Prostate gland (tissue), 2 donors: Measurements from ENCODE around the gene ABCA10.

Experiments used
- CTCF ChIP-seq, 4 experiments: fragments of 200-600 bp in 2 of 4; fragments of 450-650 bp in 2 of 4; sonication (generic) in 2 of 4; IDR thresholded peaks; 1 replicate in 3 of 4; 2 replicates in 1 of 4; pipeline ENCODE4 v1.5.1; 2016 to 2019; ENCODE audit warnings: antibody characterized with exemption in 4 of 4, mild to moderate bottlenecking in 2 of 4, moderate library complexity in 2 of 4
- POLR2A ChIP-seq: fragments of 450-650 bp; IDR thresholded peaks from one replicate; pipeline ENCODE4 v1.6.1; 2016; ENCODE audit warnings: antibody characterized with exemption, mild to moderate bottlenecking
- POLR2AphosphoS5 ChIP-seq: sonication (generic); formaldehyde crosslinking; IDR thresholded peaks from one replicate; pipeline ENCODE4 v1.6.1; 2017; ENCODE audit warnings: antibody characterized with exemption

- TF ChIP-seq CTCF (IDR thresholded peaks at IDR 0.05) (no peak), POLR2AphosphoS5 (no peak), POLR2A (no peak)
These were observed 130.0 kb downstream of the ABCA10 start for GRCh38 chr17:69098625-69099024.
